Measurements from ENCODE around the gene TACO1.

- TF ChIP-seq GATA2 (IDR thresholded peaks at IDR 0.05; ENCODE audit: low read depth, low read length), result no peak
- TF ChIP-seq GATA3 (IDR thresholded peaks at IDR 0.05; ENCODE audit: low read depth, low read length), result no peak
These were observed 22.0 kb upstream of the TACO1 start for GRCh38 chr17:63578769-63579111.

Measured in SH-SY5Y (cell line).